HepG2 (cell line): ENCODE results near the gene NOL12.

ENCODE experiments used
- CHD2 ChIP-seq: IDR thresholded peaks from 2 replicates; pipeline ENCODE4 v1.6.1; 2011; ENCODE audit warnings: low read depth, low read length, improper control_type of control experiment
- MTA3 ChIP-seq: sonication (generic); formaldehyde crosslinking; IDR thresholded peaks from 2 replicates; pipeline ENCODE4 v1.4.0; 2020; ENCODE audit warnings: missing genetic modification reagents
- U2AF1 ChIP-seq: fragments of 200-400 bp; formaldehyde crosslinking; optimal IDR thresholded peaks from 2 replicates; pipeline ENCODE3; 2017; ENCODE audit warnings: mild to moderate bottlenecking, low read depth, low read length
- ZNF10 ChIP-seq: sonication (generic); formaldehyde crosslinking; IDR thresholded peaks from 2 replicates; pipeline ENCODE4 v1.4.0; 2020; ENCODE audit warnings: mild to moderate bottlenecking, low read depth, missing genetic modification reagents, borderline replicate concordance
- ZNF343 ChIP-seq: sonication (generic); formaldehyde crosslinking; IDR thresholded peaks from 2 replicates; pipeline ENCODE4 v1.4.0; 2020; ENCODE audit warnings: mild to moderate bottlenecking, missing genetic modification reagents
- ZNF724P ChIP-seq: sonication (generic); formaldehyde crosslinking; IDR thresholded peaks from 2 replicates; pipeline ENCODE4 v1.8.0; 2022; ENCODE audit warnings: missing genetic modification reagents, borderline replicate concordance
- ZNF782 ChIP-seq: sonication (generic); formaldehyde crosslinking; IDR thresholded peaks from 2 replicates; pipeline ENCODE4 v1.4.0; 2020; ENCODE audit warnings: missing genetic modification reagents, mild to moderate bottlenecking, borderline replicate concordance
- TF ChIP-seq, protein P1 (sequence below): sonication (generic); formaldehyde crosslinking; IDR thresholded peaks from 2 replicates; pipeline ENCODE4 v1.4.0; 2020; ENCODE audit warnings: low read depth, missing genetic modification reagents
- TF ChIP-seq, protein P2 (sequence below): IDR thresholded peaks from 2 replicates; pipeline ENCODE4 v1.6.1; 2016; ENCODE audit warnings: low read depth, control low read depth
- TF ChIP-seq, protein P3 (sequence below): sonication (generic); formaldehyde crosslinking; IDR thresholded peaks from 2 replicates; pipeline ENCODE4 v1.5.0; 2020; ENCODE audit warnings: mild to moderate bottlenecking, missing genetic modification reagents, moderate library complexity
- TF ChIP-seq, protein P4 (sequence below): sonication (generic); formaldehyde crosslinking; IDR thresholded peaks from 2 replicates; pipeline ENCODE4 v1.9.0; 2021; ENCODE audit warnings: missing genetic modification reagents, borderline replicate concordance
- TF ChIP-seq, protein P5 (sequence below): sonication (generic); formaldehyde crosslinking; IDR thresholded peaks from 2 replicates; pipeline ENCODE4 v1.4.0; 2020; ENCODE audit warnings: missing genetic modification reagents

DNA sequence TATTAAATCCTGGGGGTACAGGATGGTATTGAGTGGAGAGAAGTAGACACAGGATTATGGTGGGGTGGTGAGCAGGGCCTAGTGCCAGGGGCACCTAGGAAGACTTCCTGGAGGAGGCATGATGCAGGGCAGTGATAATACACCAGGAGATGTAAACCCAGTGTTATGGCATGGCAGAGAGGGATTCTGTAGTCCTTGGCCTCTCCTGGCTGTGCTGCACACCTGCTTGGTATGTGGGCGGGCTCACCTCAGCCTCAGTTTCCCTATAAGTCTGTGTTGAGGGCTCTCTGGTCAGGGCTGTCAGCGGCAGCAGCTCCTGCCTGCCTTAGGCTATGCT is 25.5 kb upstream of the NOL12 start:
- no peak for TF ChIP-seq ZNF724P (CRISPR knock-in tag)
- TF ChIP-seq, protein P1, sequence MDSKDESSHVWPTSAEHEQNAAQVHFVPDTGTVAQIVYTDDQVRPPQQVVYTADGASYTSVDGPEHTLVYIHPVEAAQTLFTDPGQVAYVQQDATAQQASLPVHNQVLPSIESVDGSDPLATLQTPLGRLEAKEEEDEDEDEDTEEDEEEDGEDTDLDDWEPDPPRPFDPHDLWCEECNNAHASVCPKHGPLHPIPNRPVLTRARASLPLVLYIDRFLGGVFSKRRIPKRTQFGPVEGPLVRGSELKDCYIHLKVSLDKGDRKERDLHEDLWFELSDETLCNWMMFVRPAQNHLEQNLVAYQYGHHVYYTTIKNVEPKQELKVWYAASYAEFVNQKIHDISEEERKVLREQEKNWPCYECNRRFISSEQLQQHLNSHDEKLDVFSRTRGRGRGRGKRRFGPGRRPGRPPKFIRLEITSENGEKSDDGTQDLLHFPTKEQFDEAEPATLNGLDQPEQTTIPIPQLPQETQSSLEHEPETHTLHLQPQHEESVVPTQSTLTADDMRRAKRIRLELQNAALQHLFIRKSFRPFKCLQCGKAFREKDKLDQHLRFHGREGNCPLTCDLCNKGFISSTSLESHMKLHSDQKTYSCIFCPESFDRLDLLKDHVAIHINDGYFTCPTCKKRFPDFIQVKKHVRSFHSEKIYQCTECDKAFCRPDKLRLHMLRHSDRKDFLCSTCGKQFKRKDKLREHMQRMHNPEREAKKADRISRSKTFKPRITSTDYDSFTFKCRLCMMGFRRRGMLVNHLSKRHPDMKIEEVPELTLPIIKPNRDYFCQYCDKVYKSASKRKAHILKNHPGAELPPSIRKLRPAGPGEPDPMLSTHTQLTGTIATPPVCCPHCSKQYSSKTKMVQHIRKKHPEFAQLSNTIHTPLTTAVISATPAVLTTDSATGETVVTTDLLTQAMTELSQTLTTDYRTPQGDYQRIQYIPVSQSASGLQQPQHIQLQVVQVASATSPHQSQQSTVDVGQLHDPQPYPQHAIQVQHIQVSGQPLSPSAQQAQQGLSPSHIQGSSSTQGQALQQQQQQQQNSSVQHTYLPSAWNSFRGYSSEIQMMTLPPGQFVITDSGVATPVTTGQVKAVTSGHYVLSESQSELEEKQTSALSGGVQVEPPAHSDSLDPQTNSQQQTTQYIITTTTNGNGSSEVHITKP: no peak
- no peak for TF ChIP-seq U2AF1
- TF ChIP-seq, protein P2, sequence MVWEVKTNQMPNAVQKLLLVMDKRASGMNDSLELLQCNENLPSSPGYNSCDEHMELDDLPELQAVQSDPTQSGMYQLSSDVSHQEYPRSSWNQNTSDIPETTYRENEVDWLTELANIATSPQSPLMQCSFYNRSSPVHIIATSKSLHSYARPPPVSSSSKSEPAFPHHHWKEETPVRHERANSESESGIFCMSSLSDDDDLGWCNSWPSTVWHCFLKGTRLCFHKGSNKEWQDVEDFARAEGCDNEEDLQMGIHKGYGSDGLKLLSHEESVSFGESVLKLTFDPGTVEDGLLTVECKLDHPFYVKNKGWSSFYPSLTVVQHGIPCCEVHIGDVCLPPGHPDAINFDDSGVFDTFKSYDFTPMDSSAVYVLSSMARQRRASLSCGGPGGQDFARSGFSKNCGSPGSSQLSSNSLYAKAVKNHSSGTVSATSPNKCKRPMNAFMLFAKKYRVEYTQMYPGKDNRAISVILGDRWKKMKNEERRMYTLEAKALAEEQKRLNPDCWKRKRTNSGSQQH (CRISPR knock-in tag): no peak
- no peak for TF ChIP-seq CHD2
- no peak for TF ChIP-seq ZNF10
- TF ChIP-seq ZNF782 (CRISPR knock-in tag): no peak
- TF ChIP-seq ZNF343 (CRISPR knock-in tag): no peak
- TF ChIP-seq, protein P3, sequence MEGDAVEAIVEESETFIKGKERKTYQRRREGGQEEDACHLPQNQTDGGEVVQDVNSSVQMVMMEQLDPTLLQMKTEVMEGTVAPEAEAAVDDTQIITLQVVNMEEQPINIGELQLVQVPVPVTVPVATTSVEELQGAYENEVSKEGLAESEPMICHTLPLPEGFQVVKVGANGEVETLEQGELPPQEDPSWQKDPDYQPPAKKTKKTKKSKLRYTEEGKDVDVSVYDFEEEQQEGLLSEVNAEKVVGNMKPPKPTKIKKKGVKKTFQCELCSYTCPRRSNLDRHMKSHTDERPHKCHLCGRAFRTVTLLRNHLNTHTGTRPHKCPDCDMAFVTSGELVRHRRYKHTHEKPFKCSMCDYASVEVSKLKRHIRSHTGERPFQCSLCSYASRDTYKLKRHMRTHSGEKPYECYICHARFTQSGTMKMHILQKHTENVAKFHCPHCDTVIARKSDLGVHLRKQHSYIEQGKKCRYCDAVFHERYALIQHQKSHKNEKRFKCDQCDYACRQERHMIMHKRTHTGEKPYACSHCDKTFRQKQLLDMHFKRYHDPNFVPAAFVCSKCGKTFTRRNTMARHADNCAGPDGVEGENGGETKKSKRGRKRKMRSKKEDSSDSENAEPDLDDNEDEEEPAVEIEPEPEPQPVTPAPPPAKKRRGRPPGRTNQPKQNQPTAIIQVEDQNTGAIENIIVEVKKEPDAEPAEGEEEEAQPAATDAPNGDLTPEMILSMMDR: no peak
- TF ChIP-seq MTA3 (CRISPR knock-in tag): no peak
- TF ChIP-seq, protein P4, sequence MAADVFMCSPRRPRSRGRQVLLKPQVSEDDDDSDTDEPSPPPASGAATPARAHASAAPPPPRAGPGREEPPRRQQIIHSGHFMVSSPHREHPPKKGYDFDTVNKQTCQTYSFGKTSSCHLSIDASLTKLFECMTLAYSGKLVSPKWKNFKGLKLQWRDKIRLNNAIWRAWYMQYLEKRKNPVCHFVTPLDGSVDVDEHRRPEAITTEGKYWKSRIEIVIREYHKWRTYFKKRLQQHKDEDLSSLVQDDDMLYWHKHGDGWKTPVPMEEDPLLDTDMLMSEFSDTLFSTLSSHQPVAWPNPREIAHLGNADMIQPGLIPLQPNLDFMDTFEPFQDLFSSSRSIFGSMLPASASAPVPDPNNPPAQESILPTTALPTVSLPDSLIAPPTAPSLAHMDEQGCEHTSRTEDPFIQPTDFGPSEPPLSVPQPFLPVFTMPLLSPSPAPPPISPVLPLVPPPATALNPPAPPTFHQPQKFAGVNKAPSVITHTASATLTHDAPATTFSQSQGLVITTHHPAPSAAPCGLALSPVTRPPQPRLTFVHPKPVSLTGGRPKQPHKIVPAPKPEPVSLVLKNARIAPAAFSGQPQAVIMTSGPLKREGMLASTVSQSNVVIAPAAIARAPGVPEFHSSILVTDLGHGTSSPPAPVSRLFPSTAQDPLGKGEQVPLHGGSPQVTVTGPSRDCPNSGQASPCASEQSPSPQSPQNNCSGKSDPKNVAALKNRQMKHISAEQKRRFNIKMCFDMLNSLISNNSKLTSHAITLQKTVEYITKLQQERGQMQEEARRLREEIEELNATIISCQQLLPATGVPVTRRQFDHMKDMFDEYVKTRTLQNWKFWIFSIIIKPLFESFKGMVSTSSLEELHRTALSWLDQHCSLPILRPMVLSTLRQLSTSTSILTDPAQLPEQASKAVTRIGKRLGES (CRISPR knock-in tag): no peak
- TF ChIP-seq, protein P5, sequence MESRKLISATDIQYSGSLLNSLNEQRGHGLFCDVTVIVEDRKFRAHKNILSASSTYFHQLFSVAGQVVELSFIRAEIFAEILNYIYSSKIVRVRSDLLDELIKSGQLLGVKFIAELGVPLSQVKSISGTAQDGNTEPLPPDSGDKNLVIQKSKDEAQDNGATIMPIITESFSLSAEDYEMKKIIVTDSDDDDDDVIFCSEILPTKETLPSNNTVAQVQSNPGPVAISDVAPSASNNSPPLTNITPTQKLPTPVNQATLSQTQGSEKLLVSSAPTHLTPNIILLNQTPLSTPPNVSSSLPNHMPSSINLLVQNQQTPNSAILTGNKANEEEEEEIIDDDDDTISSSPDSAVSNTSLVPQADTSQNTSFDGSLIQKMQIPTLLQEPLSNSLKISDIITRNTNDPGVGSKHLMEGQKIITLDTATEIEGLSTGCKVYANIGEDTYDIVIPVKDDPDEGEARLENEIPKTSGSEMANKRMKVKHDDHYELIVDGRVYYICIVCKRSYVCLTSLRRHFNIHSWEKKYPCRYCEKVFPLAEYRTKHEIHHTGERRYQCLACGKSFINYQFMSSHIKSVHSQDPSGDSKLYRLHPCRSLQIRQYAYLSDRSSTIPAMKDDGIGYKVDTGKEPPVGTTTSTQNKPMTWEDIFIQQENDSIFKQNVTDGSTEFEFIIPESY (CRISPR knock-in tag): no peak
